ENCODE data around the gene RIPOR2.

DNA sequence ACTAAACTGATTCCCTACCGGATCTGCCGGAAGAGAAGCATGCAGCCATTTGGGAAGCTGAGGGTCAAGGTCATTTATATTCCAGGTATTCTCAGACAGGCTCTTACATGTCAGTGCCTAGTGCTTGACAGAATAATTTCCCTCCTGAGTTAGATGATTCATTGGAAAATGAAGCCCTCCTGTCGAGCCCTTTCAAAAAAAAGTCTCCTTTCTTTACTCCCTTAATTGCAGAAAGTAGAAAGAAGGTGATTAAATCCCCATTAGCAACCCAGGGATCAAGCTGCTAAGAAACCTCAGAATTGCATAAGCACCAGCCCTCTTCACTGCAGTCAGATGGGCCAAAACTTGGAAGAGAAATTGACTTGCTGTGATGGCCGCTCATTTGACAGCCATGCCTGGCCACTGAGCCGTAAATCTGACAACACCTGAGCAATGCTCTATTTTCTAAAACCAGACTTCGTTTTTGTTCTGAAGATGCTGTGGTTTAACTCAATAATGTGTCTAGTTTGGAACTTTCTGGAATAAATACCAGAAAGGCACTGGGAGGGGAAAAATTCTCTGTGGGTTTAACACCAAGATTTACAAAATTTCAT lies 76.1 kb downstream of the RIPOR2 start:
- TF ChIP-seq, protein P1, sequence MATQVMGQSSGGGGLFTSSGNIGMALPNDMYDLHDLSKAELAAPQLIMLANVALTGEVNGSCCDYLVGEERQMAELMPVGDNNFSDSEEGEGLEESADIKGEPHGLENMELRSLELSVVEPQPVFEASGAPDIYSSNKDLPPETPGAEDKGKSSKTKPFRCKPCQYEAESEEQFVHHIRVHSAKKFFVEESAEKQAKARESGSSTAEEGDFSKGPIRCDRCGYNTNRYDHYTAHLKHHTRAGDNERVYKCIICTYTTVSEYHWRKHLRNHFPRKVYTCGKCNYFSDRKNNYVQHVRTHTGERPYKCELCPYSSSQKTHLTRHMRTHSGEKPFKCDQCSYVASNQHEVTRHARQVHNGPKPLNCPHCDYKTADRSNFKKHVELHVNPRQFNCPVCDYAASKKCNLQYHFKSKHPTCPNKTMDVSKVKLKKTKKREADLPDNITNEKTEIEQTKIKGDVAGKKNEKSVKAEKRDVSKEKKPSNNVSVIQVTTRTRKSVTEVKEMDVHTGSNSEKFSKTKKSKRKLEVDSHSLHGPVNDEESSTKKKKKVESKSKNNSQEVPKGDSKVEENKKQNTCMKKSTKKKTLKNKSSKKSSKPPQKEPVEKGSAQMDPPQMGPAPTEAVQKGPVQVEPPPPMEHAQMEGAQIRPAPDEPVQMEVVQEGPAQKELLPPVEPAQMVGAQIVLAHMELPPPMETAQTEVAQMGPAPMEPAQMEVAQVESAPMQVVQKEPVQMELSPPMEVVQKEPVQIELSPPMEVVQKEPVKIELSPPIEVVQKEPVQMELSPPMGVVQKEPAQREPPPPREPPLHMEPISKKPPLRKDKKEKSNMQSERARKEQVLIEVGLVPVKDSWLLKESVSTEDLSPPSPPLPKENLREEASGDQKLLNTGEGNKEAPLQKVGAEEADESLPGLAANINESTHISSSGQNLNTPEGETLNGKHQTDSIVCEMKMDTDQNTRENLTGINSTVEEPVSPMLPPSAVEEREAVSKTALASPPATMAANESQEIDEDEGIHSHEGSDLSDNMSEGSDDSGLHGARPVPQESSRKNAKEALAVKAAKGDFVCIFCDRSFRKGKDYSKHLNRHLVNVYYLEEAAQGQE (tag by site-specific recombination; IDR thresholded peaks at IDR 0.05): no peak
- TF ChIP-seq, protein P2, sequence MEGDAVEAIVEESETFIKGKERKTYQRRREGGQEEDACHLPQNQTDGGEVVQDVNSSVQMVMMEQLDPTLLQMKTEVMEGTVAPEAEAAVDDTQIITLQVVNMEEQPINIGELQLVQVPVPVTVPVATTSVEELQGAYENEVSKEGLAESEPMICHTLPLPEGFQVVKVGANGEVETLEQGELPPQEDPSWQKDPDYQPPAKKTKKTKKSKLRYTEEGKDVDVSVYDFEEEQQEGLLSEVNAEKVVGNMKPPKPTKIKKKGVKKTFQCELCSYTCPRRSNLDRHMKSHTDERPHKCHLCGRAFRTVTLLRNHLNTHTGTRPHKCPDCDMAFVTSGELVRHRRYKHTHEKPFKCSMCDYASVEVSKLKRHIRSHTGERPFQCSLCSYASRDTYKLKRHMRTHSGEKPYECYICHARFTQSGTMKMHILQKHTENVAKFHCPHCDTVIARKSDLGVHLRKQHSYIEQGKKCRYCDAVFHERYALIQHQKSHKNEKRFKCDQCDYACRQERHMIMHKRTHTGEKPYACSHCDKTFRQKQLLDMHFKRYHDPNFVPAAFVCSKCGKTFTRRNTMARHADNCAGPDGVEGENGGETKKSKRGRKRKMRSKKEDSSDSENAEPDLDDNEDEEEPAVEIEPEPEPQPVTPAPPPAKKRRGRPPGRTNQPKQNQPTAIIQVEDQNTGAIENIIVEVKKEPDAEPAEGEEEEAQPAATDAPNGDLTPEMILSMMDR (tag by site-specific recombination; IDR thresholded peaks at IDR 0.05): no peak
- TF ChIP-seq, protein P3, sequence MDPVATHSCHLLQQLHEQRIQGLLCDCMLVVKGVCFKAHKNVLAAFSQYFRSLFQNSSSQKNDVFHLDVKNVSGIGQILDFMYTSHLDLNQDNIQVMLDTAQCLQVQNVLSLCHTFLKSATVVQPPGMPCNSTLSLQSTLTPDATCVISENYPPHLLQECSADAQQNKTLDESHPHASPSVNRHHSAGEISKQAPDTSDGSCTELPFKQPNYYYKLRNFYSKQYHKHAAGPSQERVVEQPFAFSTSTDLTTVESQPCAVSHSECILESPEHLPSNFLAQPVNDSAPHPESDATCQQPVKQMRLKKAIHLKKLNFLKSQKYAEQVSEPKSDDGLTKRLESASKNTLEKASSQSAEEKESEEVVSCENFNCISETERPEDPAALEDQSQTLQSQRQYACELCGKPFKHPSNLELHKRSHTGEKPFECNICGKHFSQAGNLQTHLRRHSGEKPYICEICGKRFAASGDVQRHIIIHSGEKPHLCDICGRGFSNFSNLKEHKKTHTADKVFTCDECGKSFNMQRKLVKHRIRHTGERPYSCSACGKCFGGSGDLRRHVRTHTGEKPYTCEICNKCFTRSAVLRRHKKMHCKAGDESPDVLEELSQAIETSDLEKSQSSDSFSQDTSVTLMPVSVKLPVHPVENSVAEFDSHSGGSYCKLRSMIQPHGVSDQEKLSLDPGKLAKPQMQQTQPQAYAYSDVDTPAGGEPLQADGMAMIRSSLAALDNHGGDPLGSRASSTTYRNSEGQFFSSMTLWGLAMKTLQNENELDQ (tag by site-specific recombination; IDR thresholded peaks at IDR 0.05; ENCODE audit: low read depth): no peak
- no peak for TF ChIP-seq ZNF2 (tag by site-specific recombination; IDR thresholded peaks at IDR 0.05)
- no peak for TF ChIP-seq ZNF626 (tag by site-specific recombination; IDR thresholded peaks at IDR 0.05)
- TF ChIP-seq ZNF501 (tag by site-specific recombination; IDR thresholded peaks at IDR 0.05): no peak
- TF ChIP-seq GLIS1 (tag by site-specific recombination; IDR thresholded peaks at IDR 0.05): no peak
- TF ChIP-seq YY1 (tag by site-specific recombination; IDR thresholded peaks at IDR 0.05): peak; percentile 30; the same call in 1 of the 2 replicates
- TF ChIP-seq ZFP3 (tag by site-specific recombination; IDR thresholded peaks at IDR 0.05; ENCODE audit: low read depth): no peak
- no peak for TF ChIP-seq KLF16 (tag by site-specific recombination; IDR thresholded peaks at IDR 0.05)
- no peak for TF ChIP-seq ZNF175 (tag by site-specific recombination; IDR thresholded peaks at IDR 0.05)
- no peak for TF ChIP-seq KLF8 (tag by site-specific recombination; IDR thresholded peaks at IDR 0.05)
- TF ChIP-seq ZNF473 (tag by site-specific recombination; IDR thresholded peaks at IDR 0.05): no peak
- no peak for TF ChIP-seq ZBTB1 (tag by site-specific recombination; IDR thresholded peaks at IDR 0.05)

All from HEK293 (cell line).